Measurements from ENCODE around the gene LCN10.

Gene LCN10

DNA sequence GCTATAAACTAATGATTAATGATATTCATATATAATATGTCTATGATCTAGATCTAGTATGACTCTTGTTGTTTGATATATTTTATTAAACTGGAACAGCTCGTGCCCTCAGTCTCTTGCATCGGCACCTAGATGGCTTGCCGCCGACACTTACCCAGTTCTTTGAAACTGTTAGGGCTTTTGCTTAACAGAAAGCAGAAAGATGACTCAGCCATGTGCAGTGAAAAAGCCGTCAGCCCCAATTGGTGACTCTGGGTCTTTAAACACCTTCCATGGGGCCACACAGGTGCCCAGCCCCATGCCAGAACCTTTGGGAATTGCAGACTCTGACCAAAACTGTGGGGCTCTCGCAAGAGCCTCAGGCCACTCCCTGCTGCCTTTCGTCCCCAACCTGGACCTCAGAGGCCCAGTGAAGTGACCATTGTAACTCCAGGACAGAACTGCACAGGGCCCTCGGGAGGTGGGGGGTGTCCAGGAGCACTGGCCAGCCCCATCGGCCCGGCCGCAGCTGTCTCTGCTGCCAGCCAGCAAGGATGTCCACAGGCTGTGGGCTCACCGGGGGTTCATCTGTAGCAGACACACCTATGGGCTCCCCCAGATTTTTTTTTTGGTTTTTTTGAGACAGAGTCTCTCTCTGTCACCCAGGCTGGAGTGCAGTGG lies 7.8 kb downstream of the LCN10 start:
- POLR2A ChIA-PET: no interaction called here
- no peak for DNase-seq (ENCODE audit: extremely low spot score)
- CTCF ChIA-PET: no interaction called here
- TF ChIP-seq TARDBP (IDR thresholded peaks at IDR 0.05): no peak
- no peak for TF ChIP-seq NFRKB (IDR thresholded peaks at IDR 0.05)
- TF ChIP-seq SUZ12 (IDR thresholded peaks at IDR 0.05): no peak
- no peak for TF ChIP-seq FOXA1 (IDR thresholded peaks at IDR 0.05)
- no peak for TF ChIP-seq ARNT (IDR thresholded peaks at IDR 0.05)
- TF ChIP-seq, protein P1, sequence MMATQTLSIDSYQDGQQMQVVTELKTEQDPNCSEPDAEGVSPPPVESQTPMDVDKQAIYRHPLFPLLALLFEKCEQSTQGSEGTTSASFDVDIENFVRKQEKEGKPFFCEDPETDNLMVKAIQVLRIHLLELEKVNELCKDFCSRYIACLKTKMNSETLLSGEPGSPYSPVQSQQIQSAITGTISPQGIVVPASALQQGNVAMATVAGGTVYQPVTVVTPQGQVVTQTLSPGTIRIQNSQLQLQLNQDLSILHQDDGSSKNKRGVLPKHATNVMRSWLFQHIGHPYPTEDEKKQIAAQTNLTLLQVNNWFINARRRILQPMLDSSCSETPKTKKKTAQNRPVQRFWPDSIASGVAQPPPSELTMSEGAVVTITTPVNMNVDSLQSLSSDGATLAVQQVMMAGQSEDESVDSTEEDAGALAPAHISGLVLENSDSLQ (IDR thresholded peaks at IDR 0.05): no peak
- no peak for TF ChIP-seq L3MBTL2 (conservative IDR thresholded peaks at IDR 0.05)
- TF ChIP-seq SP1 (IDR thresholded peaks at IDR 0.05): no peak
- TF ChIP-seq HDGF (IDR thresholded peaks at IDR 0.05; ENCODE audit: borderline replicate concordance): no peak
- no peak for TF ChIP-seq LEF1 (IDR thresholded peaks at IDR 0.05; ENCODE audit: borderline replicate concordance)
- TF ChIP-seq FOXK2 (IDR thresholded peaks at IDR 0.05): no peak
- no peak for TF ChIP-seq ELF4 (IDR thresholded peaks at IDR 0.05)
- TF ChIP-seq CTBP1 (IDR thresholded peaks at IDR 0.05; ENCODE audit: borderline replicate concordance): no peak
- TF ChIP-seq ZNF384 (IDR thresholded peaks at IDR 0.05): no peak
- TF ChIP-seq BHLHE40 (IDR thresholded peaks at IDR 0.05; ENCODE audit: borderline replicate concordance): no peak

DNA sequence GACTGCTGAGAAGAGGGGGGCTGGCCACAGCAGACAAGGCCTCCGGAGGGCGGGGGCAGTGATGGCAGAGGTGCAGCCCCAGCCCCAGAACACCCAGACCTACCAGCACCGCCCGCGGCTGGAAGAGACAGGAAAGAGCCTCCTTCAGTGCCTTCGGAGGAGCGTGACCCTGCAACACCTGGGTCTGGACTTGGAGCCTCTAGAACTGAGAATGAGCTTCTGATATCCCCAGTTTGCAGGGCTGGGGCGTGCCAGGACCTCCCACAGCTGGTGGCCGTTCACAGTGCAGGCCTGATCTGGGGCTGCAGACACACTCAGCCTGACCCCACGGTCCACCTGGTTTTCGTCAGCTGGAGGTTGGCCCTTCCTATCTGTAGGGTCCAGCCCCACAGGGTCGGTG lies 9.1 kb downstream of the LCN10 start:
- no peak for DNase-seq (ENCODE audit: extremely low spot score)
- ChIA-PET POLR2A (no interaction called here), CTCF (no interaction called here)
- TF ChIP-seq FOXK2 (IDR thresholded peaks at IDR 0.05) (no peak), ARNT (IDR thresholded peaks at IDR 0.05) (no peak)

DNA sequence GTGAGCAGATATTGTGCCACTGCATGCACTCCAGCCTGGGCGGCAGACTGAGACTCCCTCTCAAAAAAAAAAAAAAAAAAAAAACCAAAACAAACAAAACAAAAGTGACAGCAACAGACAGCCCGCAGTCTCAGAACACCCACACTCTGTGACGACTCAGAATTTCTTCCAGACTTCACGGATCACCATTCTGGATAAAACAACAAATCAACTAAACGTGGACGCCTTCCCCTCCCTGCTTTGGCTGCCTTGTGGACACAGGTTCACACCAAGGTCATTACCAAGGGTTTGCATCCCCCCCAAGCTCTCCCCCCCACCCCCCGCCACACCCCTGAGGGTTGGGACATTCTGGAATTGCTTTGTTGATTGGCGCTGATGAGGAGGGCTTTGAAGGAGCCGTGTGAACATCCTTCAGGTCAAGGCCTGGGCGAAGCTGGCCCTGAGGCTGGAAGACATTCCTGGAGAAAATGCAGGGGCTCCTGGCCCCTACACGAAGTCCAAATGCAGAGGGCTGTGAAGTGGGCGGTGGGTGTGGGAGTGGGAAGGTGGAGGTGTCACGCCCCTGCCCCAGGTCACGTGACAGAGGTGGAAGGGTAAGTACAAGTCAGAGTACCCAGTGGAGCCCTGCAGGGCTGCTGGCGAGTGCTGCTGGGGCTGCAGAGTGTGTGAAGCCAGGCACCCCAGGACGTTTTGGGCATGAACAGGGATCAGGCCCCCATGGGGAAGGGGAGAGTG lies 10.1 kb downstream of the LCN10 start:
- POLR2A ChIA-PET: no interaction called here

DNA sequence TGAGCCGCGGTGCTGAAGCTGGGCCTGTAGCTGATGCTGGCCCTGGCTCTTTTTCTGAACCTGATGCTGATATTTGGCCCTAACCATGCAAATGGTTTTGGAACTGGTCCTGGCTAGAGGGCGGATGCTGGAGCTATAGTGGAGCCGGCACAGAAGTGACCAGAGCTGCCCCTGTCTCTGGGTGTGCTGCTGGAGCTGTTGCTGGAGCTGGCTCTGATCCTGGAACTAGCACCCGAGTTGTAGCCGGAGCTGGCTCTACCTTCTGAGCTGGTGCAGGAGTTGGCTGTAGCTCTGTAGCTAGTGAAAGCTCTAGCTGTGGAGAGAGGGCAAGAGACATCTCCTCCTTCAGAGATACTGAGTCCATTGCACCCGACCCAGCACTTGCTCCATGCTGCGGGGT lies 12.8 kb downstream of the LCN10 start:
- CTCF ChIA-PET: interaction anchor here (0.9 to 1.4 kb wide), 3 partner anchors 28 to 66 kb away, joined by 3 to 5 read pairs (median 4); partner anchors contain the start of gene LCN8
- DNase-seq (ENCODE audit: extremely low spot score): no peak
- TF ChIP-seq CTBP1 (IDR thresholded peaks at IDR 0.05; ENCODE audit: borderline replicate concordance) (no peak), BHLHE40 (IDR thresholded peaks at IDR 0.05; ENCODE audit: borderline replicate concordance) (no peak), HDGF (IDR thresholded peaks at IDR 0.05; ENCODE audit: borderline replicate concordance) (no peak), FOXM1 (IDR thresholded peaks at IDR 0.05; ENCODE audit: borderline replicate concordance) (no peak), LEF1 (IDR thresholded peaks at IDR 0.05; ENCODE audit: borderline replicate concordance) (no peak), ELF4 (IDR thresholded peaks at IDR 0.05) (no peak)
- POLR2A ChIA-PET: interaction anchor here (0.7 to 2.6 kb wide), 5 partner anchors 10 to 76 kb away, joined by 3 to 14 read pairs (median 7); partner anchors contain the start of gene LCN8

More for the DNA sequence above, 10.1 kb downstream of the LCN10 start:
- CTCF ChIA-PET: interaction anchor here (0.7 kb wide), 1 partner anchor 25 kb away, joined by 4 read pairs; the partner anchor contains the start of gene LCN8
- DNase-seq (ENCODE audit: extremely low spot score): no peak
- TF ChIP-seq ELF4 (IDR thresholded peaks at IDR 0.05) (no peak), NFRKB (IDR thresholded peaks at IDR 0.05) (no peak), FOXA1 (IDR thresholded peaks at IDR 0.05) (no peak), TARDBP (IDR thresholded peaks at IDR 0.05) (no peak), L3MBTL2 (conservative IDR thresholded peaks at IDR 0.05) (no peak), BHLHE40 (IDR thresholded peaks at IDR 0.05; ENCODE audit: borderline replicate concordance) (no peak), FOXK2 (IDR thresholded peaks at IDR 0.05) (no peak), FOXM1 (IDR thresholded peaks at IDR 0.05; ENCODE audit: borderline replicate concordance) (no peak), ARNT (IDR thresholded peaks at IDR 0.05) (no peak), LEF1 (IDR thresholded peaks at IDR 0.05; ENCODE audit: borderline replicate concordance) (no peak), SUZ12 (IDR thresholded peaks at IDR 0.05) (no peak), CTBP1 (IDR thresholded peaks at IDR 0.05; ENCODE audit: borderline replicate concordance) (no peak), HDGF (IDR thresholded peaks at IDR 0.05; ENCODE audit: borderline replicate concordance) (no peak), SP1 (IDR thresholded peaks at IDR 0.05) (no peak), ZNF384 (IDR thresholded peaks at IDR 0.05) (no peak)
- TF ChIP-seq, protein P1 (IDR thresholded peaks at IDR 0.05): no peak

DNA sequence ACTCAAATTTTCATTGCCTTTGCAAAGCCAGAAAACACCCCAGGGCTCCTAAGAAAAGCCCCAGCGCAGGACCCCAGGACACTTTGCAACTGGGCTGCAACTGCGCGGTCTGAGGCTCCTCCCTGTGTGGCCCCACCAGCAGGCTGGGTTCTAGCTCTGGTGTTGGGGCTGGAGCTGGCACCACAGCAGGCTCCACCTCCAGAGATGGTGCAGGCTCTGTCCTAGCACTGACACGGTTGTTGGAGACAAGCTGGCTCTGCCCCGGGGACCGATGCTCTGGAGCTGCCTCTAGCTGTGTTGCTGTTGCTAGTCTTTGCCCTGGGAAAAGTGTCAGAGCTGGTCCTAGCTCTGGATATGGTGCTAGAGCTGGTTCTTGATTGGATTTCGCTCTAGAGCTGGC lies 13.6 kb downstream of the LCN10 start:
- POLR2A ChIA-PET: interaction anchor here (0.6 to 2.6 kb wide), 11 partner anchors 9 to 77 kb away, joined by 3 to 26 read pairs (median 5); partner anchors contain the start of genes DIPK1B and LCN8
- CTCF ChIA-PET: interaction anchor here (0.9 to 1.4 kb wide), 3 partner anchors 29 to 65 kb away, joined by 3 to 5 read pairs (median 4); partner anchors contain the start of gene LCN8
- DNase-seq (ENCODE audit: extremely low spot score): no peak
- TF ChIP-seq ELF4 (IDR thresholded peaks at IDR 0.05) (no peak), FOXK2 (IDR thresholded peaks at IDR 0.05) (no peak), FOXM1 (IDR thresholded peaks at IDR 0.05; ENCODE audit: borderline replicate concordance) (no peak), NFRKB (IDR thresholded peaks at IDR 0.05) (no peak), SUZ12 (IDR thresholded peaks at IDR 0.05) (no peak), CTBP1 (IDR thresholded peaks at IDR 0.05; ENCODE audit: borderline replicate concordance) (no peak), SP1 (IDR thresholded peaks at IDR 0.05) (no peak), ZNF384 (IDR thresholded peaks at IDR 0.05) (no peak), TARDBP (IDR thresholded peaks at IDR 0.05) (no peak), ARNT (IDR thresholded peaks at IDR 0.05) (no peak), FOXA1 (IDR thresholded peaks at IDR 0.05) (no peak), BHLHE40 (IDR thresholded peaks at IDR 0.05; ENCODE audit: borderline replicate concordance) (no peak), HDGF (IDR thresholded peaks at IDR 0.05; ENCODE audit: borderline replicate concordance) (no peak), LEF1 (IDR thresholded peaks at IDR 0.05; ENCODE audit: borderline replicate concordance) (no peak), L3MBTL2 (conservative IDR thresholded peaks at IDR 0.05) (no peak)
- TF ChIP-seq, protein P1 (IDR thresholded peaks at IDR 0.05): no peak

Data from HEK293T (cell line).